Activated naive CD4-positive, alpha-beta T cell (primary cell): ENCODE data around the gene PRKCH.

Source experiments
- DNase-seq, 4 experiments: peaks; one replicate each; lab custom pipeline; 2025; lab: John Stamatoyannopoulos, UW

PRKCH gene

GRCh38 chr14:61589691-61590581 lies 268.6 kb downstream of the PRKCH start:
- no peak for DNase-seq

GRCh38 chr14:61591862-61592261 lies 270.5 kb downstream of the PRKCH start:
- DNase-seq, result no peak

DNA sequence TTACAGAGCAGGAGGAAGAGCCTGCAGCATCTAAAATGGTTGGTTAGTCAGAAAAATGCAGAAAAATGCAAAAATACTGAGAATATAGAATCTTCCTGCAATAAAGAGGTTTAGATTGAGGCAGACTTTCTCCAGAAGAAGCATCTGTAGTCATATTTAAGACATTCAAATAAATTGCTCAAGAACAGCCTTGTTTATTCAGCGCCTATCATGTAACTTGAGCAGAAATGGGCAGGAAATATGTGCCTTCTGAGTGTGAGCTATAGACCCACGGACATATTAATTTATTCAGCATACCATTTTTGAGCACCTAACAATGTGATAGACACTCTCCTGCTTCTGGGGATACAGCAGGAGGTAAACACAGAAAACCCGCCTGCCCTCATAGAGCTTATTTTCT lies 272.0 kb downstream of the PRKCH start:
- DNase-seq, result no peak

GRCh38 chr14:61596990-61597389 lies 275.6 kb downstream of the PRKCH start:
- DNase-seq, result no peak

- DNase-seq, result no peak
Measured at GRCh38 chr14:61598980-61599379, 277.6 kb downstream of the PRKCH start.

DNA sequence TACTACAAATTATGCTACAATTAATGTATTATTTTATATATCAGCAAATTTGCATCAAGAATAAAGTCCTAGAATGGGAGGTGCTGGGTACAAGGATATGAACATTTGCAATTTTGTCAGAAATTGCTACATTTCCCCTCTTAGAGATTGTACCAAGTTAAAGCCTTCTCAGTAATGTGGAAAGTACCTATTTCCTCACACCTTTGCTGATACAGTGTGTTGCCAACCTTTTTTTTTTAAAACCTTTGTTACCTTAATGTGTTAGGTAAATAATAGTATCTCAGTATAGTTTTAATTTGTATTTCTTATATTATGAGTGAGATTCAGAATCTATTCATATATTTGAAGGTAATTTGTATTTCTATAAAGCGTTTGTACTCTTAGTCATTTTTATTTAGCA lies 278.6 kb downstream of the PRKCH start:
- DNase-seq, result no peak
